Ishikawa (cell line): ENCODE results near the gene ZBTB32.

Source experiments
- CEBPB ChIP-seq: IDR thresholded peaks from 2 replicates; pipeline ENCODE4 v1.6.1; 2012
- CREB1 ChIP-seq: IDR thresholded peaks from 2 replicates; pipeline ENCODE4 v1.6.1; 2012; ENCODE audit warnings: low read depth
- EGR1 ChIP-seq: IDR thresholded peaks from 2 replicates; pipeline ENCODE4 v1.6.1; 2012
- EP300 ChIP-seq: IDR thresholded peaks from 2 replicates; pipeline ENCODE4 v1.6.1; 2012; ENCODE audit warnings: borderline replicate concordance
- FOXM1 ChIP-seq: IDR thresholded peaks from 2 replicates; pipeline ENCODE4 v1.6.1; 2012; ENCODE audit warnings: low read depth, borderline replicate concordance
- NFIC ChIP-seq: IDR thresholded peaks from 2 replicates; pipeline ENCODE4 v1.6.1; 2012
- RAD21 ChIP-seq: IDR thresholded peaks from 2 replicates; pipeline ENCODE4 v1.6.1; 2012; ENCODE audit warnings: low read depth
- TAF1 ChIP-seq: IDR thresholded peaks from 2 replicates; pipeline ENCODE4 v1.6.1; 2012; ENCODE audit warnings: low read depth, mild to moderate bottlenecking
- TCF12 ChIP-seq: IDR thresholded peaks from 2 replicates; pipeline ENCODE4 v1.6.1; 2012; ENCODE audit warnings: low read depth
- TEAD4 ChIP-seq: IDR thresholded peaks from 2 replicates; pipeline ENCODE4 v1.6.1; 2012
- YY1 ChIP-seq: IDR thresholded peaks from 2 replicates; pipeline ENCODE4 v1.6.1; 2012; ENCODE audit warnings: low read depth
- ZBTB7A ChIP-seq: IDR thresholded peaks from 2 replicates; pipeline ENCODE4 v1.6.1; 2012; ENCODE audit warnings: low read depth
- TF ChIP-seq, protein P1 (sequence below): IDR thresholded peaks from 2 replicates; pipeline ENCODE4 v1.6.1; 2012; ENCODE audit warnings: low read depth, mild to moderate bottlenecking
- TF ChIP-seq, protein P2 (sequence below): IDR thresholded peaks from 2 replicates; pipeline ENCODE4 v1.6.1; 2012
- TF ChIP-seq, protein P3 (sequence below): IDR thresholded peaks from 2 replicates; pipeline ENCODE4 v1.6.1; 2012

Gene ZBTB32

GRCh38 chr19:35731353-35731752 is 27.0 kb downstream of the ZBTB32 start:
- no peak for TF ChIP-seq EP300
- TF ChIP-seq YY1: no peak
- no peak for TF ChIP-seq TCF12
- TF ChIP-seq, protein P1, sequence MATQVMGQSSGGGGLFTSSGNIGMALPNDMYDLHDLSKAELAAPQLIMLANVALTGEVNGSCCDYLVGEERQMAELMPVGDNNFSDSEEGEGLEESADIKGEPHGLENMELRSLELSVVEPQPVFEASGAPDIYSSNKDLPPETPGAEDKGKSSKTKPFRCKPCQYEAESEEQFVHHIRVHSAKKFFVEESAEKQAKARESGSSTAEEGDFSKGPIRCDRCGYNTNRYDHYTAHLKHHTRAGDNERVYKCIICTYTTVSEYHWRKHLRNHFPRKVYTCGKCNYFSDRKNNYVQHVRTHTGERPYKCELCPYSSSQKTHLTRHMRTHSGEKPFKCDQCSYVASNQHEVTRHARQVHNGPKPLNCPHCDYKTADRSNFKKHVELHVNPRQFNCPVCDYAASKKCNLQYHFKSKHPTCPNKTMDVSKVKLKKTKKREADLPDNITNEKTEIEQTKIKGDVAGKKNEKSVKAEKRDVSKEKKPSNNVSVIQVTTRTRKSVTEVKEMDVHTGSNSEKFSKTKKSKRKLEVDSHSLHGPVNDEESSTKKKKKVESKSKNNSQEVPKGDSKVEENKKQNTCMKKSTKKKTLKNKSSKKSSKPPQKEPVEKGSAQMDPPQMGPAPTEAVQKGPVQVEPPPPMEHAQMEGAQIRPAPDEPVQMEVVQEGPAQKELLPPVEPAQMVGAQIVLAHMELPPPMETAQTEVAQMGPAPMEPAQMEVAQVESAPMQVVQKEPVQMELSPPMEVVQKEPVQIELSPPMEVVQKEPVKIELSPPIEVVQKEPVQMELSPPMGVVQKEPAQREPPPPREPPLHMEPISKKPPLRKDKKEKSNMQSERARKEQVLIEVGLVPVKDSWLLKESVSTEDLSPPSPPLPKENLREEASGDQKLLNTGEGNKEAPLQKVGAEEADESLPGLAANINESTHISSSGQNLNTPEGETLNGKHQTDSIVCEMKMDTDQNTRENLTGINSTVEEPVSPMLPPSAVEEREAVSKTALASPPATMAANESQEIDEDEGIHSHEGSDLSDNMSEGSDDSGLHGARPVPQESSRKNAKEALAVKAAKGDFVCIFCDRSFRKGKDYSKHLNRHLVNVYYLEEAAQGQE: no peak
- TF ChIP-seq, protein P2, sequence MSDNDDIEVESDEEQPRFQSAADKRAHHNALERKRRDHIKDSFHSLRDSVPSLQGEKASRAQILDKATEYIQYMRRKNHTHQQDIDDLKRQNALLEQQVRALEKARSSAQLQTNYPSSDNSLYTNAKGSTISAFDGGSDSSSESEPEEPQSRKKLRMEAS: no peak
- no peak for TF ChIP-seq CREB1
- no peak for TF ChIP-seq TEAD4
- TF ChIP-seq RAD21: no peak
- TF ChIP-seq EGR1: no peak
- TF ChIP-seq ZBTB7A: no peak
- TF ChIP-seq CEBPB: no peak
- TF ChIP-seq, protein P3, sequence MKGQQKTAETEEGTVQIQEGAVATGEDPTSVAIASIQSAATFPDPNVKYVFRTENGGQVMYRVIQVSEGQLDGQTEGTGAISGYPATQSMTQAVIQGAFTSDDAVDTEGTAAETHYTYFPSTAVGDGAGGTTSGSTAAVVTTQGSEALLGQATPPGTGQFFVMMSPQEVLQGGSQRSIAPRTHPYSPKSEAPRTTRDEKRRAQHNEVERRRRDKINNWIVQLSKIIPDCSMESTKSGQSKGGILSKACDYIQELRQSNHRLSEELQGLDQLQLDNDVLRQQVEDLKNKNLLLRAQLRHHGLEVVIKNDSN: no peak
- no peak for TF ChIP-seq TAF1
- TF ChIP-seq NFIC: no peak

DNA sequence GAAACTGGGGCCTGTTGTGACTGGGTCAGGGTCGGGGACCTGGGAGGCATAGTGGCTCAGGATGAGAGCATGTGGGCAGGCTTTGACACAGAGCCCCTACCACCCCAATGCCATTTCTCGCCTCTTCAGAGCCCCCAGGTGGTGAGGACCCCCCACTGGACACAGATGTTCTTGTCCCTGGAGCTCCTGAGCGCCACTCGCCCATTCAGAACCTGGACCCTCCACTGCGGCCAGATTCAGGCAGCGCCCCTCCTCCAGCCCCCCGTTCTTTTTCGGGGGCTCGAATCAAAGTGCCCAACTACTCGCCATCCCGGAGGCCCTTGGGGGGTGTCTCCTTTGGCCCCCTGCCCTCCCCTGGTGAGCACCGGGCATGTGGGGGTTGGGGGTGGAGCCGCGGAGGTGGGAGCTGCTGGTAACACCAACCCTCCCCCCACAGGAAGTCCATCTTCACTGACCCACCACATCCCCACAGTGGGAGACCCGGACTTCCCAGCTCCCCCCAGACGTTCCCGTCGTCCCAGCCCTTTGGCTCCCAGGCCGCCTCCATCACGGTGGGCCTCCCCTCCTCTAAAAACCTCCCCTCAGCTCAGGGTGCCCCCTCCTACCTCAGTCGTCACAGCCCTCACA is 27.5 kb downstream of the ZBTB32 start:
- no peak for TF ChIP-seq TAF1
- TF ChIP-seq, protein P3: no peak
- TF ChIP-seq TCF12: no peak
- no peak for TF ChIP-seq RAD21
- no peak for TF ChIP-seq EP300
- no peak for TF ChIP-seq YY1
- TF ChIP-seq EGR1: no peak
- TF ChIP-seq, protein P2: no peak
- no peak for TF ChIP-seq CREB1
- no peak for TF ChIP-seq NFIC
- TF ChIP-seq, protein P1: no peak
- no peak for TF ChIP-seq TEAD4
- no peak for TF ChIP-seq FOXM1
- no peak for TF ChIP-seq CEBPB
- no peak for TF ChIP-seq ZBTB7A

- TF ChIP-seq YY1 (no peak), ZBTB7A (no peak)
- TF ChIP-seq, protein P3: no peak
Measured at GRCh38 chr19:35732540-35733179, 28.3 kb downstream of the ZBTB32 start.

GRCh38 chr19:35733180-35734125 is 29.1 kb downstream of the ZBTB32 start:
- TF ChIP-seq TAF1 (no peak), TEAD4 (no peak), EGR1 (no peak), FOXM1 (no peak), CREB1 (no peak), CEBPB (no peak), TCF12 (no peak), YY1 (no peak), ZBTB7A (no peak), NFIC (no peak), EP300 (no peak), RAD21 (no peak)
- TF ChIP-seq, protein P2: no peak
- TF ChIP-seq, protein P3: no peak
- TF ChIP-seq, protein P1: no peak
